Mesendoderm (in vitro differentiated cells): ENCODE data around the gene ALG1L2.
"Not testable (repeated sequence)": the region's sequence is repeated elsewhere in the genome, so short reads cannot be mapped to it uniquely, and the experiment has no call there.

Experiments used
- DNase-seq: peaks from one replicate; pipeline ENCODE4 v3.0.0; 2013
- H2AK5ac ChIP-seq: 2 replicates; pipeline ENCODE4 v1.6.1; 2013; ENCODE audit warnings: low read length, inconsistent platforms
- H2BK120ac ChIP-seq: 2 replicates; pipeline ENCODE4 v1.6.1; 2013; ENCODE audit warnings: low read depth, mild to moderate bottlenecking, low read length, moderate library complexity, mixed read lengths
- H2BK15ac ChIP-seq: replicated peaks from 2 replicates; pipeline ENCODE4 v1.6.1; 2013; ENCODE audit warnings: low read depth, mild to moderate bottlenecking, moderate library complexity
- H2BK5ac ChIP-seq: 2 replicates; pipeline ENCODE4 v1.6.1; 2013; ENCODE audit warnings: low read length, inconsistent platforms
- H3K18ac ChIP-seq: 2 replicates; pipeline ENCODE4 v1.6.1; 2013; ENCODE audit warnings: mild to moderate bottlenecking, low read length, mixed read lengths
- H3K23ac ChIP-seq: one replicate; pipeline ENCODE4 v1.6.1; 2013; ENCODE audit warnings: low read length
- H3K27ac ChIP-seq: 2 replicates; pipeline ENCODE4 v1.5.1; 2013; ENCODE audit warnings: low read depth, mild to moderate bottlenecking, inconsistent platforms, low read length, moderate library complexity
- H3K27me3 ChIP-seq: 2 replicates; pipeline ENCODE4 v1.6.1; 2013; ENCODE audit warnings: low read length, control low read depth, mild to moderate bottlenecking, inconsistent platforms; ENCODE audit not compliant: insufficient read depth, poor library complexity
- H3K36me3 ChIP-seq: 2 replicates; pipeline ENCODE4 v1.6.1; 2013; ENCODE audit warnings: low read length, inconsistent platforms; ENCODE audit not compliant: control insufficient read depth, insufficient read depth
- H3K4ac ChIP-seq: one replicate; pipeline ENCODE4 v1.6.1; 2013; ENCODE audit warnings: low read depth, mild to moderate bottlenecking, low read length, moderate library complexity
- H3K4me1 ChIP-seq: 2 replicates; pipeline ENCODE4 v1.6.1; 2013; ENCODE audit warnings: low read depth, low read length, inconsistent platforms; ENCODE audit not compliant: control insufficient read depth
- H3K4me2 ChIP-seq: 2 replicates; pipeline ENCODE4 v1.6.1; 2013; ENCODE audit warnings: low read length
- H3K4me3 ChIP-seq: 2 replicates; pipeline ENCODE4 v1.5.1; 2013; ENCODE audit warnings: mild to moderate bottlenecking, low read length
- H3K56ac ChIP-seq: one replicate; pipeline ENCODE4 v1.6.1; 2013; ENCODE audit warnings: low read length
- H3K79me1 ChIP-seq: 2 replicates; pipeline ENCODE4 v1.6.1; 2013; ENCODE audit warnings: low read length, inconsistent platforms
- H3K79me2 ChIP-seq: 2 replicates; pipeline ENCODE4 v1.6.1; 2013; ENCODE audit warnings: mild to moderate bottlenecking, low read length; ENCODE audit not compliant: control insufficient read depth, insufficient read depth
- H3K9ac ChIP-seq: 2 replicates; pipeline ENCODE4 v1.6.1; 2013; ENCODE audit warnings: low read length, inconsistent platforms
- H4K5ac ChIP-seq: one replicate; pipeline ENCODE4 v1.6.1; 2013; ENCODE audit warnings: low read length
- H4K8ac ChIP-seq: one replicate; pipeline ENCODE4 v1.6.1; 2013; ENCODE audit warnings: low read depth, mild to moderate bottlenecking, control low read depth, low read length, moderate library complexity
- WGBS: extraction: QIAGEN DNeasy Blood & Tissue Kit; methylation state at CpG from one replicate; pipeline ENCODE4 v1.1.7; 2013; ENCODE audit warnings: low lambda C conversion rate, missing lambda C conversion rate; ENCODE audit not compliant: insufficient coverage; ENCODE audit errors: extremely low coverage; 5-methylcytosine and 5-hydroxymethylcytosine counted together

Gene ALG1L2

DNA sequence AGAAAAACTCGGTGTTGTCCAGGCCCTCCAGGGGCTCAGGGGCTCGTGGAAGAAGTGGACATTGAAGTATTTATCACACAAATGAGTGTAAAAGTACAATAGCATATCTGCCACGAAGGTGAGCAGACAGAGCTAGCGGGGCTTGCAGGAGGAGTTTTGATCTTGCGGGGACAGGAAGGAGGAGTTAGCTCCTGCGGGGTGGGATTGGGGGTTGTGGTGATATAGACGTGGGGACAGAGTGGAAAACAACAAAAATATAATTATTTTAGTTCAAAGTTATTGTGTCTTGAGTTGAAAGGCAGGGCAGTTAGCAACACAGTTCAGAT lies 31.1 kb downstream of the ALG1L2 start:
- not testable (repeated sequence) for H2BK15ac ChIP-seq, H2AK5ac ChIP-seq, H3K4me1 ChIP-seq, H3K79me1 ChIP-seq, H4K5ac ChIP-seq, H3K23ac ChIP-seq, DNase-seq, H4K8ac ChIP-seq, H3K18ac ChIP-seq, H3K27me3 ChIP-seq, H3K79me2 ChIP-seq, H3K36me3 ChIP-seq, H2BK120ac ChIP-seq
- peak overlapping the region; percentile 63 for H3K4me3 ChIP-seq
- WGBS, result no CpG with 5 or more reads among the region's 7 CpGs
- H3K4ac ChIP-seq, result peak overlapping the region; percentile 0
- H3K4me2 ChIP-seq, result peak overlapping the region; percentile 66
- H2BK5ac ChIP-seq, result peak overlapping the region; percentile 16
- peak overlapping the region; percentile 26 for H3K27ac ChIP-seq
- peak overlapping the region; percentile 85 for H3K9ac ChIP-seq
- peak overlapping the region; percentile 86 for H3K56ac ChIP-seq

DNA sequence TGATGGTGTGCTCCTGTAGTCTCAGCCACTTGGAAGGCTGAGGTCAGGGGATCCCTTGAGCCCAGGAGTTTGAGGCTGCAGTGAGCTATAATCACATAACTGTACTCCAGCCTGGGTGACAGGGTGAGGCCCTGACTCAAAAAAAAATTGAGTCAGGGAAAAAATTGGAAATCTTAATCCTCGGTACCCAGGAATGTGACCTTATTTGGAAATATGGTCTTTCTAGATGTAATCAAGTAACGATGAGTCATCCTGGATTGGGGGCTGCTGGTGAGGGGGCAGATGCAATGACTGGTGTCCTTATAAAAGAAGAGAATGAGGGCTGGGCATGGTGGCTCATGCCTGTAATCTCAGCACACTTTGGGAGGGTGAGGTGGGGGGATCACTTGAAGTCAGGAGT lies 33.8 kb downstream of the ALG1L2 start:
- H3K4me3 ChIP-seq, H3K4me2 ChIP-seq, H3K4ac ChIP-seq, H3K79me1 ChIP-seq, H2BK15ac ChIP-seq, H3K18ac ChIP-seq, H2AK5ac ChIP-seq, H3K9ac ChIP-seq, H3K23ac ChIP-seq, H2BK5ac ChIP-seq, H2BK120ac ChIP-seq, H3K4me1 ChIP-seq, H3K36me3 ChIP-seq, DNase-seq, H3K27ac ChIP-seq, H3K27me3 ChIP-seq, H3K56ac ChIP-seq, H4K5ac ChIP-seq, H4K8ac ChIP-seq, H3K79me2 ChIP-seq: not testable (repeated sequence)
- WGBS, result no CpG with 5 or more reads among the region's 2 CpGs

DNA sequence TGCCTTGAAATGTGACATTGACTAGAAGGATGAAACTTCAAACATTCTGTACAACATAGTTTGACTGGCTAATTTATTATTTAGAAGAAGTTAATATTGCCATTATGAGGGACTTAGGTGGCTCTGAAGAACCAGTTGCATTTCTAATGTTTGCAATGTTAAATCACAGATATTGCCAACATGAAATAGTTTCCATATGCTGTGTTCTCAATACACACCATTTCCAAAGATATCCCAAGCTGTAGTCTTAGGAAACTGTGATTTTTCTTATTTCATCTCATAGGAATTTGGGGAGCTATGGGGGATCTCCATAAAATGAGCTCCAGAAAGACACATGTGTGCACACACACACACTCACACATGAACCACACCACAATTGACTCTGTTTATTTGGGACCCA lies 36.3 kb downstream of the ALG1L2 start:
- no peak overlapping the region for H3K9ac ChIP-seq
- no peak overlapping the region for H3K4ac ChIP-seq
- H3K79me2 ChIP-seq, result no peaks in the 10 kb centered on the region
- H2BK15ac ChIP-seq, result no peak overlapping the region
- no peak overlapping the region for H2BK5ac ChIP-seq
- H2BK120ac ChIP-seq, result no peak overlapping the region
- no peaks in the 10 kb centered on the region for H3K4me1 ChIP-seq
- no peak overlapping the region for H3K56ac ChIP-seq
- H3K18ac ChIP-seq, result no peak overlapping the region
- no peak overlapping the region for H3K23ac ChIP-seq
- H3K36me3 ChIP-seq, result no peaks in the 10 kb centered on the region
- H4K5ac ChIP-seq, result no peak overlapping the region
- no peak overlapping the region for H3K4me3 ChIP-seq
- no peak for DNase-seq
- H3K27ac ChIP-seq, result no peak overlapping the region
- no peaks in the 10 kb centered on the region for H3K27me3 ChIP-seq
- H4K8ac ChIP-seq, result no peak overlapping the region
- no peak overlapping the region for H3K4me2 ChIP-seq
- H3K79me1 ChIP-seq, result no peaks in the 10 kb centered on the region
- no peak overlapping the region for H2AK5ac ChIP-seq

DNA sequence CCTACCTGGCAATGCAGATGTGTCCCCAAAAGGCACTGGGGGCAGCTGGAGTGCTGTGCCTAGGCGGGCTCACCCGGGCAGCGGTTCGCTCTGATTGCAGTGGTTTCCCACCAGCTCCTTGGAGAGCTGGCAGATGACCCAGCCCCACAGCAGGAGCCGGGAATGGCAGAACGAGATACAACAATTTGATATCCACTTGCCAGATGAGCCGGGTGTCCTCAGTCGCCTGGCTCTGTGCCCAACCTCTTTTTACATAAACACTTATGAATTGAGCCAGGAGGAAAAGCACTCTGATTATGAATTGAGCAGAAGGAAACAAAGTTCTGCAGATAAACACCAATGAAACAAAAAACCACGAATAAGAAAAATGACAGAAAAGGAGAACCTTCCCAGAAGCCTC lies 38.2 kb downstream of the ALG1L2 start:
- no CpG with 5 or more reads among the region's 9 CpGs for WGBS
- H3K23ac ChIP-seq, H2AK5ac ChIP-seq, H2BK15ac ChIP-seq, H3K79me2 ChIP-seq, H3K18ac ChIP-seq, H4K8ac ChIP-seq, DNase-seq, H3K9ac ChIP-seq, H3K27ac ChIP-seq, H3K56ac ChIP-seq, H2BK5ac ChIP-seq, H3K4ac ChIP-seq, H3K4me2 ChIP-seq, H4K5ac ChIP-seq, H3K27me3 ChIP-seq, H3K4me1 ChIP-seq, H3K4me3 ChIP-seq, H3K36me3 ChIP-seq, H2BK120ac ChIP-seq, H3K79me1 ChIP-seq: not testable (repeated sequence)

DNA sequence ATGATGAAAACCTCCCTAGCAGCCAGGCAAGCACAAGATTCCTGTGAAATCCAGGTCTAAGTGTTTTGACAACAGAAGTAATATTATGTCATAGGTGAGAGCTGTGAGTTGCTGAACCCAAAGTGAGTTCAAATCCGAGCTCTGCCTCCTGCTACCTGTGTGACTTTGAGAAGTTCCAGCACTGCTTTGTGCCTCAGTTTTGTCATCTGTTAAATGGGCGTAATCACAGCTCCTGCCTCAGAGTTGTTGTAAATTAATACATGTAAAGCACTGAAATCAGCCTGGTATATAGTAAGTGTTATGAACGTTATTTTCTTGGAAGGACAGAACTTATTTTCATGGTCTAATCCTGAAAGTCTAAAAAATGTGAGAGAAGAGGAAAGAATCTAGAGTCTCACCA lies 38.7 kb downstream of the ALG1L2 start:
- no CpG with 5 or more reads among the region's 3 CpGs for WGBS
- H3K4me2 ChIP-seq, H3K4ac ChIP-seq, H3K79me1 ChIP-seq, H3K9ac ChIP-seq, H3K36me3 ChIP-seq, H3K79me2 ChIP-seq, H2BK15ac ChIP-seq, H3K18ac ChIP-seq, H4K8ac ChIP-seq, H2BK120ac ChIP-seq, H3K4me1 ChIP-seq, H2BK5ac ChIP-seq, H3K56ac ChIP-seq, H3K4me3 ChIP-seq, H4K5ac ChIP-seq, DNase-seq, H3K23ac ChIP-seq, H3K27me3 ChIP-seq, H2AK5ac ChIP-seq, H3K27ac ChIP-seq: not testable (repeated sequence)

DNA sequence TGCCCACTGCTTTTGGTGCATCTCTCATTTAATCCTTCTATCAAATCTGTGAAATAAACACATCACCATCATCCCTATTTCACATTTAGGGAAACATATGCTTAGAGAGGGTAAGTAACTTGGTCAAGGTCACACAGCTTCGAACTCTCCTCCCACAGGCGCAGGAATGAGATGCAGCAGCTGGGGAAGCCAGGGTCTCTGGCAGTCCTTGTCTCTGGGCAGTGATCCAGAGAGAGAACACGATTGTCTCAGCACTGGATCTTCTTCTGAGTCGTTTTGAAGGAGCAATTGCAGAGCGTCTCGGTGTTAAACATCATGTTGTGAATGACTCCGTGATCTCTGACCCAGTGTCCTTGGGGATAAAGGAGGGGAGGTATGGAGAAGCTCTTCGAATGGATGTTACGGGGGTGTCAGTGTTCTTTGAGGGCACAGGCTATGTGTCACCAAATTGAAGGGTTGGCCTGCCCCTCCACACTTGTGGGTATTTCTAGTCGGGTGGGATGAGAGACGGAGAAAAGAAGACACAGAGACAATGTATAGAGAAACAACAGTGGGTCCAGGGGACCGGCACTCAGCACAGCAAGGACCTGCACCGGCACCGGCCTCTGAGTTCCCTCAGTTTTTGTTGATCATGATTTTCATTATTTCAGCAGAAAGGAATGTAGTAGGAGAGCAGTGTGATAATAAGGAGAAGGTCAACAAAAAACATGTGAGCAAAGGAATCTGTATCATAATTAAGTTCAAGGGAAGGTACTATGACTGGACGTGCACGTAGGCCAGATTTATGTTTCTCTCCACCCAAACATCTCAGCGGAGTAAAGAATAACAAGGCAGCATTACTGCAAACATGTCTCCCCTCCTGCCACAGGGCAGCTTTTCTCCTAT lies 41.5 kb downstream of the ALG1L2 start:
- H2AK5ac ChIP-seq, H3K9ac ChIP-seq, H3K79me1 ChIP-seq, H4K8ac ChIP-seq, H2BK120ac ChIP-seq, H3K36me3 ChIP-seq, H3K4me3 ChIP-seq, H3K56ac ChIP-seq, H2BK15ac ChIP-seq, H3K4me2 ChIP-seq, H4K5ac ChIP-seq, H3K4me1 ChIP-seq, H3K27me3 ChIP-seq, DNase-seq, H2BK5ac ChIP-seq, H3K23ac ChIP-seq, H3K4ac ChIP-seq, H3K27ac ChIP-seq, H3K18ac ChIP-seq, H3K79me2 ChIP-seq: not testable (repeated sequence)
- WGBS, result no CpG with 5 or more reads among the region's 17 CpGs
